Esophagus muscularis mucosa (tissue), 4 donors: ENCODE measurements around the gene ARHGAP15.

Experiments used
- EP300 ChIP-seq: sonication (generic); formaldehyde crosslinking; IDR thresholded peaks from one replicate; pipeline ENCODE4 v1.6.1; 2017; ENCODE audit warnings: antibody characterized with exemption
- POLR2AphosphoS5 ChIP-seq, 2 donors: sonication (generic); formaldehyde crosslinking; IDR thresholded peaks; one replicate each; pipeline ENCODE4 v1.6.1; 2017; ENCODE audit warnings: antibody characterized with exemption in 2 of 2
- TF ChIP-seq, protein P1 (sequence below), 3 experiments: fragments of 200-600 bp in 2 of 3; fragments of 450-650 bp in 1 of 3; sonication (generic) in 2 of 3; IDR thresholded peaks; one replicate each; pipeline ENCODE4 v1.5.1; 2017 to 2019; ENCODE audit warnings: antibody characterized with exemption in 3 of 3, mild to moderate bottlenecking in 2 of 3, moderate library complexity in 1 of 3

DNA sequence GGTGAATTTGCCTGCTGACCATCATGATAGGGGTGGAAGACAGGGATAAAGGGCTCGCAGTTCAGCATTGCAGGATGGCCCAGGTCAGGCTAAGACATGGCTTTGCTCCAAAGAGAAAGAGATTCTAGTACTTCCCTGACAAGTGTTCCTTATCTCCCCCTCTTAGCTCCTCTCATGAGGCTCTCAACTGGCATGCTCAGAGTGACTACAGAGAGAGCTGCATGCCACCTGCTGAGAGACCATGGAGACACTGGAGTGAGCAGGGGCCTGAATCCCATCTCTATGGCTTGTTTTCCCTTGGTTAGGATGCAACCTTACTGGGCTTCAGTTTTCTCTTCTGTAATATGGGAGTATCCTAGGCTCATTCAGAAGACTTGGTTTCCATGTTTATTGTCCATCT is 94.3 kb downstream of the ARHGAP15 start:
- no peak for TF ChIP-seq EP300
- TF ChIP-seq, protein P1, sequence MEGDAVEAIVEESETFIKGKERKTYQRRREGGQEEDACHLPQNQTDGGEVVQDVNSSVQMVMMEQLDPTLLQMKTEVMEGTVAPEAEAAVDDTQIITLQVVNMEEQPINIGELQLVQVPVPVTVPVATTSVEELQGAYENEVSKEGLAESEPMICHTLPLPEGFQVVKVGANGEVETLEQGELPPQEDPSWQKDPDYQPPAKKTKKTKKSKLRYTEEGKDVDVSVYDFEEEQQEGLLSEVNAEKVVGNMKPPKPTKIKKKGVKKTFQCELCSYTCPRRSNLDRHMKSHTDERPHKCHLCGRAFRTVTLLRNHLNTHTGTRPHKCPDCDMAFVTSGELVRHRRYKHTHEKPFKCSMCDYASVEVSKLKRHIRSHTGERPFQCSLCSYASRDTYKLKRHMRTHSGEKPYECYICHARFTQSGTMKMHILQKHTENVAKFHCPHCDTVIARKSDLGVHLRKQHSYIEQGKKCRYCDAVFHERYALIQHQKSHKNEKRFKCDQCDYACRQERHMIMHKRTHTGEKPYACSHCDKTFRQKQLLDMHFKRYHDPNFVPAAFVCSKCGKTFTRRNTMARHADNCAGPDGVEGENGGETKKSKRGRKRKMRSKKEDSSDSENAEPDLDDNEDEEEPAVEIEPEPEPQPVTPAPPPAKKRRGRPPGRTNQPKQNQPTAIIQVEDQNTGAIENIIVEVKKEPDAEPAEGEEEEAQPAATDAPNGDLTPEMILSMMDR (IDR thresholded peaks at IDR 0.05), result no peak
- TF ChIP-seq POLR2AphosphoS5 (IDR thresholded peaks at IDR 0.05), result no peak
